Fibroblast of lung (primary cell): ENCODE data around the gene DERL2. TPM values are rescaled to one million over a fixed set of nuclear protein-coding genes. Genes with fewer than 3 reads are reported as not detected.

Experiments used
- DNase-seq, 2 donors: peaks; one replicate each; pipeline versions ENCODE4 v3.0.0 to v3.0.0-alpha.2; 2010; ENCODE audit warnings: low read depth in 2 of 2
- H2AFZ ChIP-seq: 2 replicates; pipeline ENCODE4 v1.5.1; 2012; ENCODE audit warnings: low read length, control low read depth, inconsistent platforms
- H3K27ac ChIP-seq: 2 replicates; pipeline ENCODE4 v1.5.1; 2011; ENCODE audit warnings: low read length, control low read depth; ENCODE audit not compliant: insufficient read depth
- H3K27me3 ChIP-seq: 2 replicates; pipeline ENCODE4 v1.5.1; 2011; ENCODE audit warnings: mild to moderate bottlenecking, low read length; ENCODE audit not compliant: control insufficient read depth, insufficient read depth
- H3K36me3 ChIP-seq: 2 replicates; pipeline ENCODE4 v1.5.1; 2011; ENCODE audit warnings: low read length; ENCODE audit not compliant: control insufficient read depth, insufficient read depth
- H3K4me1 ChIP-seq: 2 replicates; pipeline ENCODE4 v1.5.1; 2011; ENCODE audit warnings: low read length; ENCODE audit not compliant: control insufficient read depth, insufficient read depth; ENCODE audit errors: extremely low read depth
- H3K4me2 ChIP-seq: 2 replicates; pipeline ENCODE4 v1.5.1; 2011; ENCODE audit warnings: low read length, control low read depth; ENCODE audit not compliant: insufficient read depth; ENCODE audit errors: extremely low read depth
- H3K4me3 ChIP-seq, 4 experiments: fragments of 200-600 bp in 1 of 4; sonication (generic) in 1 of 4; replicated peaks in 1 of 4; 2 replicates each; pipeline ENCODE4 v1.5.1; 2011 to 2016; ENCODE audit warnings: low read length in 4 of 4, low read depth in 3 of 4, mild to moderate bottlenecking in 3 of 4, control low read depth in 2 of 4, inconsistent platforms in 1 of 4, mixed read lengths in 1 of 4; ENCODE audit not compliant: insufficient read depth in 1 of 4; ENCODE audit errors: control extremely low read depth in 1 of 4
- H3K79me2 ChIP-seq: 2 replicates; pipeline ENCODE4 v1.5.1; 2012; ENCODE audit warnings: mild to moderate bottlenecking, low read length, inconsistent platforms; ENCODE audit not compliant: control insufficient read depth, insufficient read depth
- H3K9ac ChIP-seq: 2 replicates; pipeline ENCODE4 v1.5.1; 2011; ENCODE audit warnings: mild to moderate bottlenecking, low read length, control low read depth; ENCODE audit not compliant: insufficient read depth
- H3K9me3 ChIP-seq: 2 replicates; pipeline ENCODE4 v1.5.1; 2012; ENCODE audit warnings: low read depth, low read length; ENCODE audit not compliant: control insufficient read depth, insufficient read depth
- H4K20me1 ChIP-seq: 2 replicates; pipeline ENCODE4 v1.5.1; 2011; ENCODE audit warnings: low read length; ENCODE audit not compliant: control insufficient read depth, insufficient read depth; ENCODE audit errors: extremely low read depth
- CTCF ChIP-seq, 2 donors: IDR thresholded peaks in 1 of 2; conservative IDR thresholded peaks in 1 of 2; 1 replicate in 1 of 2; 2 replicates in 1 of 2; pipeline ENCODE4 v1.5.1; 2011 to 2012; ENCODE audit warnings: low read length in 2 of 2, control low read depth in 1 of 2, inconsistent platforms in 1 of 2, low read depth in 1 of 2, mild to moderate bottlenecking in 1 of 2
- EZH2 ChIP-seq: IDR thresholded peaks from 2 replicates; pipeline ENCODE4 v1.5.1; 2012; ENCODE audit warnings: low read length, control low read depth, mild to moderate bottlenecking; ENCODE audit errors: missing control alignments
- polyA plus RNA-seq, 2 donors: library from polyadenylated mRNA; depleted of rRNA in 1 of 2; stranded (reverse) in 1 of 2; unstranded in 1 of 2; fragments of >200 nt; gene quantifications; 2 replicates each; pipeline ENCODE4 v1.2.1, GENCODE V29; 2011 to 2012; ENCODE audit warnings: missing spikeins in 1 of 2
- total RNA-seq: library from RNA; depleted of rRNA; stranded (reverse); fragments of >200 nt; gene quantifications from 2 replicates; pipeline ENCODE4 v1.2.1, GENCODE V29; 2014

The DERL2 gene
- total and polyA plus RNA-seq, 2 donors (not counting 1 experiment from before 2014, with no cell fraction given): 30.9 to 87.9 TPM

- Histone ChIP-seq H2AFZ (no peak overlapping the region), H4K20me1 (no peaks in the 10 kb centered on the region), H3K36me3 (peaks cover 2% of the 10 kb centered on the region), H3K9me3 (no peaks in the 10 kb centered on the region), H3K4me3 (no peak overlapping the region), H3K27ac (no peak overlapping the region), H3K27me3 (no peaks in the 10 kb centered on the region), H3K9ac (no peak overlapping the region), H3K79me2 (peaks cover 15% of the 10 kb centered on the region), H3K4me1 (no peaks in the 10 kb centered on the region), H3K4me2 (no peak overlapping the region)
- TF ChIP-seq EZH2: no peak
- no peak for TF ChIP-seq CTCF (conservative IDR thresholded peaks at IDR 0.05 in 1 of 2, IDR thresholded peaks at IDR 0.05 in 1 of 2; ENCODE audit: low read depth in 1 of 2, low read length in 2 of 2)
- no peak for DNase-seq
Observed at GRCh38 chr17:5472511-5472910, 13.5 kb downstream of the DERL2 start.

- Histone ChIP-seq H3K27ac (peak overlapping the region; percentile 48), H3K9me3 (no peaks in the 10 kb centered on the region), H3K4me2 (peak overlapping the region; percentile 79), H3K27me3 (no peaks in the 10 kb centered on the region), H2AFZ (peak overlapping the region; percentile 82), H3K9ac (peak overlapping the region; percentile 73), H3K36me3 (peaks cover 2% of the 10 kb centered on the region), H3K4me1 (no peaks in the 10 kb centered on the region), H3K79me2 (peaks cover 55% of the 10 kb centered on the region), H4K20me1 (no peaks in the 10 kb centered on the region), H3K4me3 (peak overlapping the region; percentile 73 to 96 (median 89))
- no peak for DNase-seq
- TF ChIP-seq EZH2: no peak
- TF ChIP-seq CTCF (conservative IDR thresholded peaks at IDR 0.05 in 1 of 2, IDR thresholded peaks at IDR 0.05 in 1 of 2; ENCODE audit: low read depth in 1 of 2, low read length in 2 of 2): no peak
Observed at GRCh38 chr17:5468075-5468473, 17.9 kb downstream of the DERL2 start.

GRCh38 chr17:5467416-5467815 is 18.6 kb downstream of the DERL2 start:
- H3K4me3 ChIP-seq: peak overlapping the region; percentile 73 to 96 (median 89)
- DNase-seq: peak in 1 of 2 donors; percentile 1
- H3K36me3 ChIP-seq: peaks cover 3% of the 10 kb centered on the region
- no peaks in the 10 kb centered on the region for H4K20me1 ChIP-seq
- H3K27me3 ChIP-seq: no peaks in the 10 kb centered on the region
- H3K9ac ChIP-seq: no peak overlapping the region
- no peaks in the 10 kb centered on the region for H3K4me1 ChIP-seq
- no peaks in the 10 kb centered on the region for H3K9me3 ChIP-seq
- H2AFZ ChIP-seq: no peak overlapping the region
- H3K27ac ChIP-seq: no peak overlapping the region
- H3K79me2 ChIP-seq: peaks cover 59% of the 10 kb centered on the region
- peak overlapping the region; percentile 79 for H3K4me2 ChIP-seq
- TF ChIP-seq EZH2: no peak
- no peak for TF ChIP-seq CTCF (conservative IDR thresholded peaks at IDR 0.05 in 1 of 2, IDR thresholded peaks at IDR 0.05 in 1 of 2; ENCODE audit: low read depth in 1 of 2, low read length in 2 of 2)
